Sigmoid colon (tissue), 7 donors: Measurements from ENCODE around the gene USP24. TPM values are rescaled to one million over a fixed set of nuclear protein-coding genes. Genes with fewer than 3 reads are reported as not detected.
A peak's percentile ranks its signal among the peaks of the same experiment; 100 is the strongest.

Source experiments
- DNase-seq: peaks from one replicate; pipeline ENCODE4 v3.0.0-alpha.2; 2019
- H3K27ac ChIP-seq, 4 donors: fragments of 200-600 bp; sonication (generic); one replicate each; pipeline ENCODE4 v1.5.1; 2016 to 2019; ENCODE audit warnings: mild to moderate bottlenecking in 1 of 4
- H3K27me3 ChIP-seq, 3 donors: fragments of 200-600 bp; sonication (generic); one replicate each; pipeline ENCODE4 v1.5.1; 2019; ENCODE audit warnings: mild to moderate bottlenecking in 1 of 3
- H3K36me3 ChIP-seq, 4 donors: fragments of 200-600 bp; sonication (generic); one replicate each; pipeline ENCODE4 v1.5.1; 2016 to 2019
- H3K4me1 ChIP-seq, 4 donors: fragments of 200-600 bp; sonication (generic); one replicate each; pipeline ENCODE4 v1.5.1; 2017 to 2019
- H3K4me3 ChIP-seq, 4 donors: fragments of 200-600 bp; sonication (generic); one replicate each; pipeline ENCODE4 v1.5.1; 2017 to 2019; ENCODE audit warnings: mild to moderate bottlenecking in 2 of 4, moderate library complexity in 1 of 4
- H3K9me3 ChIP-seq, 4 donors: fragments of 200-600 bp in 3 of 4; sonication (generic) in 3 of 4; one replicate each; pipeline versions ENCODE4 v1.5.1 to v1.6.1; 2013 to 2019
- EP300 ChIP-seq, 4 donors: sonication (generic); formaldehyde crosslinking; IDR thresholded peaks; one replicate each; pipeline ENCODE4 v1.6.1; 2017; ENCODE audit warnings: antibody characterized with exemption in 4 of 4
- POLR2A ChIP-seq, 2 donors: fragments of 450-650 bp; IDR thresholded peaks; one replicate each; pipeline ENCODE4 v1.6.1; 2016; ENCODE audit warnings: antibody characterized with exemption in 2 of 2, mild to moderate bottlenecking in 2 of 2, moderate library complexity in 2 of 2
- POLR2AphosphoS5 ChIP-seq, 4 donors: sonication (generic); formaldehyde crosslinking; IDR thresholded peaks; one replicate each; pipeline ENCODE4 v1.6.1; 2017; ENCODE audit warnings: antibody characterized with exemption in 4 of 4
- WGBS, 2 donors: extraction: QIAGEN DNeasy Blood & Tissue Kit; methylation state at CpG; one replicate each; pipeline ENCODE4 v1.1.7; 2013; 5-methylcytosine and 5-hydroxymethylcytosine counted together
- intact Hi-C: fragments of 100-400 bp; cut with DNase I; formaldehyde crosslinking; loops from one replicate; pipeline ENCODE4 v1.15.1; 2023
- polyA plus RNA-seq, 3 donors: library from polyadenylated mRNA; stranded (reverse); fragments of 200-250 nt; gene quantifications; one replicate each; pipeline ENCODE4 v1.2.3, GENCODE V29; 2013
- total RNA-seq, 4 donors: library from RNA; depleted of rRNA; stranded (reverse); fragments of >200 nt; gene quantifications; one replicate each; pipeline ENCODE4 v1.1.0, GENCODE V29; 2016
- TF ChIP-seq, protein P1 (sequence below), 4 experiments: fragments of 450-650 bp in 3 of 4; fragments of 200-600 bp in 1 of 4; IDR thresholded peaks; one replicate each; pipeline ENCODE4 v1.5.1; 2016 to 2019; ENCODE audit warnings: antibody characterized with exemption in 4 of 4, mild to moderate bottlenecking in 3 of 4, moderate library complexity in 2 of 4
- donor health status: healthy with polysubstance abuse.
- donor health status: Bipolar disorder and iron deficiency.
- donor health status: healthy.

The USP24 gene
- total and polyA plus RNA-seq, 7 donors, result 3.6 to 66.2 (median 46.4) TPM

DNA sequence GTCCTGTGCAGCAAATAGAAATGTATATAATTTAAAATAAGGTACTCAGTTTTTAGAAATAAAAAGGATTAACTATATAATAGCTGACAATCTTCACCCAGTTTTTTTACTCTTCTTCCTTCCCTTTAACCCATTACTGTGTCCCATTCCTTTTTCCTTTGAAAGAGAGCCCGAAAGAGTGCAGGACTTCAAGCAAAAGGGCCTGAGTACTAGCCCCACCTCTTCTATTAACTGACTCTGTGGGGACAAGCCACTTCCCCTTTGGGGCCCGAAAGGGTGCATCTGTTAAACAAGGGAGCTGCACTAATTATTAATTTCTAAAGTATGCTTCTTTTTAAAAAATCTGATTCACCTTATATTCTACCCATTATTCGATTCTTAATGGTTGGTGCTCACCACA is 3.3 kb downstream of the USP24 start:
- no peaks in the 10 kb centered on the region for H3K9me3 ChIP-seq
- H3K36me3 ChIP-seq, result no peaks in the 10 kb centered on the region
- TF ChIP-seq, protein P1, sequence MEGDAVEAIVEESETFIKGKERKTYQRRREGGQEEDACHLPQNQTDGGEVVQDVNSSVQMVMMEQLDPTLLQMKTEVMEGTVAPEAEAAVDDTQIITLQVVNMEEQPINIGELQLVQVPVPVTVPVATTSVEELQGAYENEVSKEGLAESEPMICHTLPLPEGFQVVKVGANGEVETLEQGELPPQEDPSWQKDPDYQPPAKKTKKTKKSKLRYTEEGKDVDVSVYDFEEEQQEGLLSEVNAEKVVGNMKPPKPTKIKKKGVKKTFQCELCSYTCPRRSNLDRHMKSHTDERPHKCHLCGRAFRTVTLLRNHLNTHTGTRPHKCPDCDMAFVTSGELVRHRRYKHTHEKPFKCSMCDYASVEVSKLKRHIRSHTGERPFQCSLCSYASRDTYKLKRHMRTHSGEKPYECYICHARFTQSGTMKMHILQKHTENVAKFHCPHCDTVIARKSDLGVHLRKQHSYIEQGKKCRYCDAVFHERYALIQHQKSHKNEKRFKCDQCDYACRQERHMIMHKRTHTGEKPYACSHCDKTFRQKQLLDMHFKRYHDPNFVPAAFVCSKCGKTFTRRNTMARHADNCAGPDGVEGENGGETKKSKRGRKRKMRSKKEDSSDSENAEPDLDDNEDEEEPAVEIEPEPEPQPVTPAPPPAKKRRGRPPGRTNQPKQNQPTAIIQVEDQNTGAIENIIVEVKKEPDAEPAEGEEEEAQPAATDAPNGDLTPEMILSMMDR (IDR thresholded peaks at IDR 0.05), result no peak
- no peak for TF ChIP-seq POLR2A (IDR thresholded peaks at IDR 0.05)
- no peak for TF ChIP-seq POLR2AphosphoS5 (IDR thresholded peaks at IDR 0.05)
- TF ChIP-seq EP300 (IDR thresholded peaks at IDR 0.05), result no peak
- peak overlapping the region; percentile 94 to 97 (median 96) for H3K27ac ChIP-seq
- peak overlapping the region in 2 of 4 donors; percentile 2 to 13 for H3K4me3 ChIP-seq
- 40 to 60% methylated on average over 3 of the region's 3 CpGs for WGBS, 2 donors
- intact Hi-C loops, result no loop called here
- DNase-seq, result no peak
- peaks cover 0 to 80% (median 66%) of the 10 kb centered on the region in 4 donors for H3K4me1 ChIP-seq
- no peaks in the 10 kb centered on the region for H3K27me3 ChIP-seq

DNA sequence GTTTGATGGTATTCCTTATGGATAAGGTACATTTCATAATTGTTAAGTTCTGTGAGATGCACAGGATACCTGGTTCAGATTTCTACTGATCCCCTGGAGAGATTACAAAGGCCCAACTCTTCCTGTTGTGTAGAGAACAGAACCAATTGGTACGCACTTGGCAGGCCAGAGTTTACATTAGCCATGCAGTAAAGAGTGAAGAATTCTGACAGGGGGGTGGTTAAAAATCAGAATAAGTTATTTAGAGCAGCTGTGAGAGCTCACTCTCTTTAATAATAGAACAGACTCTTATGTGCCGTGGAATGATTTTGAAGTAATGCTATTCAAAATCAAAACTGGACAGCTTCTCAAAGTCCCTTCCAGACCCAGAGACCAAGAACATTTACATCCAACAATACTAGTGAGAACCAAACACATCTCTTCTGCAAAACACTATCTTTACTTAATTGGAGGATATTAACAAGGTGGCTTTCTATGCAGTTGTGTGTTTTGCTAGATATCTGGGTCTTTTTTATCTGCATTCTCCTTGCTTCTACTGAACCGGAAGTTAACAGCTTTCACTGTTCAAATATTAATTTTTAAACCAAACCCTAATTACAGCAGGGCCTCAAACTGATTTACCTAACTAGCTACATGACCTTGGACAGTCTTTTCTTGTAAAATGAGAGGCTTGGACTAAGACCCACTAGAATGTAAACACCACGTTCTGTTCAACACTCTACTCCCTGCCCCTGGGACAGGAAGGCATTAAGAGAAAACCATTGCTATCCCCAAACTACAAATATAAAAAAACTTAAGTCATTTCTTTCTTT is 4.0 kb downstream of the USP24 start:
- no peaks in the 10 kb centered on the region for H3K27me3 ChIP-seq
- peak overlapping the region in 2 of 4 donors; percentile 6 to 13 for H3K4me3 ChIP-seq
- H3K27ac ChIP-seq, result peak overlapping the region; percentile 94 to 97 (median 96)
- peaks cover 0 to 81% (median 66%) of the 10 kb centered on the region in 4 donors for H3K4me1 ChIP-seq
- no peak for DNase-seq
- 21 to 28% methylated on average over 4 of the region's 4 CpGs for WGBS, 2 donors
- intact Hi-C loops, result no loop called here
- no peaks in the 10 kb centered on the region for H3K9me3 ChIP-seq
- no peaks in the 10 kb centered on the region for H3K36me3 ChIP-seq
- peak in 1 of 4 donors; percentile 43 for TF ChIP-seq POLR2AphosphoS5 (IDR thresholded peaks at IDR 0.05)
- no peak for TF ChIP-seq EP300 (IDR thresholded peaks at IDR 0.05)

DNA sequence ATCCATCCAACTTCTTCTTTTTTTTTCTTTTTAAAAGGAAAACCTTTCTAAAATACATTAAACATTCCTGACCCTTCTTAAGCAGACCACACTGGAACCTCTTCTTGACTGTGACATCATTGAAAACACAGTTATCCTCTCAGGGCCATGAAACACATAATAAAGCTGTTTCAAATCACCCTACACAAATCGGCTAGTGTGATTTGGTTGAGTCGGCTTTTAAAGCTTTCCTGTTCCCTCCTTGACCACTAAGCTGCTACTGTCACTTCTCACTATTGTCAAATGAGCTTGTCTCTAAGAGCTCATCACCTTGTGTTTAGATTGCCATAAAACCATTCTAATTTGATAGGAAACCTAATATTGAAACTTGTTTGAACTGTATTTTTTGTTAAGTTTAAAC is 5.9 kb downstream of the USP24 start:
- TF ChIP-seq POLR2AphosphoS5 (IDR thresholded peaks at IDR 0.05) (no peak), EP300 (IDR thresholded peaks at IDR 0.05) (no peak), POLR2A (IDR thresholded peaks at IDR 0.05) (no peak)
- TF ChIP-seq, protein P1 (IDR thresholded peaks at IDR 0.05), result no peak
- intact Hi-C loops, result no loop called here
- Histone ChIP-seq H3K27me3 (no peaks in the 10 kb centered on the region), H3K9me3 (no peaks in the 10 kb centered on the region), H3K4me1 (peaks cover 0 to 95% (median 75%) of the 10 kb centered on the region in 4 donors), H3K27ac (peak overlapping the region in 2 of 4 donors; percentile 94 to 97), H3K36me3 (no peaks in the 10 kb centered on the region), H3K4me3 (no peak overlapping the region)
- no peak for DNase-seq
- WGBS, 2 donors, result 15 to 21% methylated on average over 2 of the region's 2 CpGs

DNA sequence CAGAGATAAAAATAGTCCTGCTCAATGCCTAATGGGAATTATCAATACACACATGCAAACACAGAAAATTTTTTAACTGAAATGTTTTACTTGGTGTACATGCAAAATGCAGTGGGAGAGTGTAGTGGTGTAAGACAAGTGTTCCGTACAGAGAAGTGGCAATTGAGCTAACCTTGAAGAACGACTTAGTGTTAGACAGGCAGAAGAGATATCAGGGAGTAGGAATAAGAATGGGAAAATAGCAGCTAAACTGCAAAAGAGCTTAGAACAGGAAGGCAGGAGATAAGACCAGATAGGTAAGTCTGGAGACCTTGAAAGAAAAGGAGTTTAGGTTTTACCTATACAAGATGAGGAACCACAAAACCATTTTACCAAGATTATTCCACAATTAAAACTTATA is 9.0 kb downstream of the USP24 start:
- no peak for DNase-seq
- no peaks in the 10 kb centered on the region for H3K36me3 ChIP-seq
- 83 to 88% methylated on average over 2 of the region's 2 CpGs for WGBS, 2 donors
- peaks cover 0 to 82% (median 64%) of the 10 kb centered on the region in 4 donors for H3K4me1 ChIP-seq
- no peaks in the 10 kb centered on the region for H3K9me3 ChIP-seq
- no peak overlapping the region for H3K27ac ChIP-seq
- intact Hi-C loops, result no loop called here
- H3K27me3 ChIP-seq, result no peaks in the 10 kb centered on the region
- no peak for TF ChIP-seq POLR2A (IDR thresholded peaks at IDR 0.05)
- TF ChIP-seq EP300 (IDR thresholded peaks at IDR 0.05), result no peak
- TF ChIP-seq POLR2AphosphoS5 (IDR thresholded peaks at IDR 0.05), result no peak
- TF ChIP-seq, protein P1 (IDR thresholded peaks at IDR 0.05), result no peak
- no peak overlapping the region for H3K4me3 ChIP-seq

DNA sequence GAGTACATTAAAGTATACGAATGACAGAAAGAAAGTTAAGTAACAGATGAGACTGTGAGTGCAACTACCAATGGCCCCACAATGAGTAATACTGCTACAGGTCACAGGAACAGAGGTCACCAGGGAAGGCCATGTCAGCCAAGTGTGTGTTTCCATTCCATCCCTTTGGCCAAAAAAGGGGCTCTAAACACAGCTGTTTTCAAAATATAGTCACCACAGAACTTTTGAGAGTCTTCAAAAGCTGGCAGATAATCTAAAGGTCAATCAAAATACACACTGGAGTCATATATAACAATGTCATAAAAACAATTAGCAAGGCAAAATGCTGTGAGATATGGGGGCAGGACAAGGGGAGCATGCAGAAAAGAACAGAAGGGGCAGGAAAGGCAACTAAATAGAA is 10.2 kb downstream of the USP24 start:
- intact Hi-C loops, result no loop called here
- no peaks in the 10 kb centered on the region for H3K27me3 ChIP-seq
- H3K27ac ChIP-seq, result no peak overlapping the region
- H3K36me3 ChIP-seq, result no peaks in the 10 kb centered on the region
- H3K4me3 ChIP-seq, result no peak overlapping the region
- DNase-seq, result no peak
- TF ChIP-seq, protein P1 (IDR thresholded peaks at IDR 0.05), result no peak
- TF ChIP-seq EP300 (IDR thresholded peaks at IDR 0.05) (no peak), POLR2AphosphoS5 (IDR thresholded peaks at IDR 0.05) (no peak), POLR2A (IDR thresholded peaks at IDR 0.05) (no peak)
- WGBS, 2 donors, result 72% methylated on average over 1 of the region's 1 CpG
- no peaks in the 10 kb centered on the region for H3K9me3 ChIP-seq
- peaks cover 0 to 81% (median 57%) of the 10 kb centered on the region in 4 donors for H3K4me1 ChIP-seq
